SK-N-SH (cell line): Measurements from ENCODE around the gene CRB2. TPM values are rescaled to one million over a fixed set of nuclear protein-coding genes. Genes with fewer than 3 reads are reported as not detected.

Experiments
- CTCF ChIA-PET: fragments of 300-600, 350-600 bp; formaldehyde crosslinking; extraction: SDS; loops from one replicate; lab custom pipeline; 2021; lab: Yijun Ruan, JAX
- POLR2A ChIA-PET: fragments of 350-600 bp; sonication (Branson Sonifier 250); formaldehyde crosslinking; extraction: SDS; loops from one replicate; lab custom pipeline; 2020; ENCODE audit warnings: antibody characterized with exemption, inconsistent platforms; lab: Yijun Ruan, JAX
- DNase-seq: peaks from one replicate; pipeline ENCODE4 v3.0.0; 2012
- H2AFZ ChIP-seq: fragments of 200-600 bp; sonication (generic); 2 replicates; pipeline ENCODE4 v1.8.1; 2016; ENCODE audit warnings: antibody characterized with exemption, mild to moderate bottlenecking, low read depth
- H3F3A ChIP-seq: fragments of 200-600 bp; sonication (generic); replicated peaks from 2 replicates; pipeline ENCODE3; 2016; ENCODE audit warnings: antibody characterized with exemption, mild to moderate bottlenecking; ENCODE audit not compliant: insufficient read depth
- H3K27ac ChIP-seq, 2 experiments: fragments of 200-500 bp in 1 of 2; fragments of 200-600 bp in 1 of 2; sonication (Bioruptor generic) in 1 of 2; sonication (generic), shearing (Covaris generic) in 1 of 2; 2 replicates each; pipeline versions ENCODE4 v1.5.1 to v1.6.1; 2014 to 2016; ENCODE audit warnings: low read depth in 2 of 2, inconsistent platforms in 1 of 2, low read length in 1 of 2, mild to moderate bottlenecking in 1 of 2, mixed read lengths in 1 of 2
- H3K27me3 ChIP-seq: fragments of 200-600 bp; sonication (generic), shearing (Covaris generic); 2 replicates; pipeline ENCODE4 v1.6.1; 2016; ENCODE audit warnings: mixed run types; ENCODE audit not compliant: insufficient read depth
- H3K36me3 ChIP-seq, 2 experiments: fragments of 200-500 bp in 1 of 2; fragments of 200-600 bp in 1 of 2; sonication (Bioruptor generic) in 1 of 2; sonication (generic) in 1 of 2; replicated peaks in 1 of 2; 2 replicates each; pipeline versions ENCODE3 to v1.5.1; 2014 to 2016; ENCODE audit warnings: low read length in 1 of 2, mild to moderate bottlenecking in 1 of 2; ENCODE audit not compliant: insufficient read depth in 2 of 2, control insufficient read depth in 1 of 2
- H3K4me1 ChIP-seq, 2 experiments: fragments of 200-500 bp in 1 of 2; fragments of 200-600 bp in 1 of 2; sonication (Bioruptor generic) in 1 of 2; sonication (generic), shearing (Covaris generic) in 1 of 2; 2 replicates each; pipeline versions ENCODE4 v1.5.1 to v1.6.1; 2014 to 2016; ENCODE audit warnings: low read depth in 1 of 2, low read length in 1 of 2, mixed run types in 1 of 2; ENCODE audit not compliant: insufficient read depth in 2 of 2, control insufficient read depth in 1 of 2
- H3K4me2 ChIP-seq: fragments of 200-600 bp; sonication (generic), shearing (Covaris generic); 2 replicates; pipeline ENCODE4 v1.6.1; 2017; ENCODE audit warnings: mixed run types
- H3K4me3 ChIP-seq, 2 experiments: fragments of 200-500 bp in 1 of 2; fragments of 200-600 bp in 1 of 2; sonication (Bioruptor generic) in 1 of 2; sonication (generic), shearing (Covaris generic) in 1 of 2; 2 replicates each; pipeline versions ENCODE4 v1.5.1 to v1.8.1; 2014 to 2016; ENCODE audit warnings: low read depth in 2 of 2, inconsistent platforms in 1 of 2, low read length in 1 of 2, mild to moderate bottlenecking in 1 of 2, mixed read lengths in 1 of 2, moderate library complexity in 1 of 2
- H3K79me2 ChIP-seq: fragments of 200-600 bp; sonication (generic); 2 replicates; pipeline ENCODE4 v1.8.1; 2017; ENCODE audit warnings: mild to moderate bottlenecking; ENCODE audit not compliant: insufficient read depth
- H3K9ac ChIP-seq: fragments of 200-600 bp; sonication (generic); 2 replicates; pipeline ENCODE4 v1.6.1; 2017; ENCODE audit warnings: mixed run types
- H3K9me2 ChIP-seq: fragments of 200-600 bp; sonication (generic); 2 replicates; pipeline ENCODE4 v1.6.1; 2017; ENCODE audit warnings: mixed run types
- H3K9me3 ChIP-seq: fragments of 200-600 bp; sonication (generic); 2 replicates; pipeline ENCODE4 v1.6.1; 2017; ENCODE audit warnings: mixed run types, mild to moderate bottlenecking, moderate library complexity
- H4K20me1 ChIP-seq: fragments of 200-600 bp; sonication (generic); 2 replicates; pipeline ENCODE4 v1.6.1; 2017; ENCODE audit warnings: mild to moderate bottlenecking, mixed run types; ENCODE audit not compliant: insufficient read depth
- EP300 ChIP-seq, 2 experiments: IDR thresholded peaks; 2 replicates each; pipeline versions ENCODE4 v1.4.0 to v1.6.1; 2012; ENCODE audit warnings: borderline replicate concordance in 1 of 2, low read depth in 1 of 2, low read length in 1 of 2
- FOXJ3 ChIP-seq: sonication (generic); formaldehyde crosslinking; IDR thresholded peaks from 2 replicates; pipeline ENCODE4 v1.5.1; 2020; ENCODE audit warnings: mild to moderate bottlenecking, missing genetic modification reagents
- FOXM1 ChIP-seq: IDR thresholded peaks from 2 replicates; pipeline ENCODE4 v1.4.0; 2012; ENCODE audit warnings: low read depth, mild to moderate bottlenecking
- GABPA ChIP-seq: IDR thresholded peaks from 2 replicates; pipeline ENCODE4 v1.4.0; 2012; ENCODE audit warnings: low read depth, mild to moderate bottlenecking
- GATA2 ChIP-seq: sonication (generic); formaldehyde crosslinking; IDR thresholded peaks from 2 replicates; pipeline ENCODE4 v1.5.0; 2020; ENCODE audit warnings: mild to moderate bottlenecking, missing genetic modification reagents
- IRF3 ChIP-seq: fragments of 150-350 bp; IDR thresholded peaks from 2 replicates; pipeline ENCODE4 v1.6.1; 2016; ENCODE audit warnings: mild to moderate bottlenecking, low read depth, low read length
- JUND ChIP-seq: IDR thresholded peaks from 2 replicates; pipeline ENCODE4 v1.4.0; 2012
- MEF2A ChIP-seq: IDR thresholded peaks from 2 replicates; pipeline ENCODE4 v1.4.0; 2012; ENCODE audit warnings: low read depth, borderline replicate concordance
- MXI1 ChIP-seq: IDR thresholded peaks from 2 replicates; pipeline ENCODE4 v1.6.1; 2012; ENCODE audit warnings: mild to moderate bottlenecking, low read depth, low read length, improper control_type of control experiment
- POLR2AphosphoS5 ChIP-seq: IDR thresholded peaks from 2 replicates; pipeline ENCODE4 v1.6.1; 2012; ENCODE audit warnings: low read depth, low read length
- RCOR1 ChIP-seq: fragments of 150-350 bp; IDR thresholded peaks from 2 replicates; pipeline ENCODE4 v1.6.1; 2017; ENCODE audit warnings: antibody characterized with exemption, low read length
- RFX5 ChIP-seq: IDR thresholded peaks from 2 replicates; pipeline ENCODE4 v1.6.1; 2012; ENCODE audit warnings: mild to moderate bottlenecking, improper control_type of control experiment, low read length
- RXRA ChIP-seq: IDR thresholded peaks from 2 replicates; pipeline ENCODE4 v1.4.0; 2012; ENCODE audit warnings: low read depth, mild to moderate bottlenecking, borderline replicate concordance
- SIN3A ChIP-seq: IDR thresholded peaks from 2 replicates; pipeline ENCODE4 v1.6.1; 2012; ENCODE audit warnings: low read depth, mild to moderate bottlenecking, low read length, moderate library complexity, borderline replicate concordance
- TAF1 ChIP-seq: IDR thresholded peaks from 2 replicates; pipeline ENCODE4 v1.6.1; 2012; ENCODE audit warnings: low read depth, mild to moderate bottlenecking, low read length, moderate library complexity, borderline replicate concordance
- TCF12 ChIP-seq: IDR thresholded peaks from 2 replicates; pipeline ENCODE4 v1.4.0; 2012
- TEAD4 ChIP-seq: IDR thresholded peaks from 2 replicates; pipeline ENCODE4 v1.4.0; 2012; ENCODE audit warnings: mild to moderate bottlenecking, borderline replicate concordance; ENCODE audit not compliant: insufficient read depth
- YY1 ChIP-seq: IDR thresholded peaks from 2 replicates; pipeline ENCODE4 v1.4.0; 2012; ENCODE audit warnings: low read depth, mild to moderate bottlenecking
- WGBS: methylation state at CpG from one replicate; pipeline ENCODE4 v1.1.6; 2017; ENCODE audit warnings: low lambda C conversion rate; 5-methylcytosine and 5-hydroxymethylcytosine counted together
- polyA plus RNA-seq, 3 experiments: library from polyadenylated mRNA; depleted of rRNA; stranded (reverse); fragments of >200 nt; gene quantifications; 2 replicates each; pipeline ENCODE4 v1.2.3, GENCODE V29; 2012
- TF ChIP-seq, protein P1 (sequence below): IDR thresholded peaks from 2 replicates; pipeline ENCODE4 v1.4.0; 2012; ENCODE audit warnings: low read depth
- TF ChIP-seq, protein P2 (sequence below): IDR thresholded peaks from 2 replicates; pipeline ENCODE4 v1.4.0; 2012; ENCODE audit warnings: low read depth, borderline replicate concordance

The CRB2 gene
- polyA plus RNA-seq, 1 of the 3 experiments (the other 2 are of a cell fraction) = not detected

DNA sequence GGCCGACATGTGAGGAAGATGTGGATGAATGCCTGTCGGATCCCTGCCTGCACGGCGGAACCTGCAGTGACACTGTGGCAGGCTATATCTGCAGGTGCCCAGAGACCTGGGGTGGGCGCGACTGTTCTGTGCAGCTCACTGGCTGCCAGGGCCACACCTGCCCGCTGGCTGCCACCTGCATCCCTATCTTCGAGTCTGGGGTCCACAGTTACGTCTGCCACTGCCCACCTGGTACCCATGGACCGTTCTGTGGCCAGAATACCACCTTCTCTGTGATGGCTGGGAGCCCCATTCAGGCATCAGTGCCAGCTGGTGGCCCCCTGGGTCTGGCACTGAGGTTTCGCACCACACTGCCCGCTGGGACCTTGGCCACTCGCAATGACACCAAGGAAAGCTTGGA, 14.1 kb downstream of the CRB2 start:
- H3K27me3 ChIP-seq = peaks cover 51% of the 10 kb centered on the region
- TF ChIP-seq RCOR1 (no peak), IRF3 (no peak), TAF1 (no peak), POLR2AphosphoS5 (no peak), EP300 (IDR thresholded peaks at IDR 0.05; ENCODE audit: borderline replicate concordance in 1 of 2, low read depth in 1 of 2, low read length in 1 of 2) (no peak), SIN3A (no peak), JUND (no peak), FOXM1 (no peak), RXRA (no peak), TCF12 (no peak), FOXJ3 (no peak), GABPA (no peak), RFX5 (no peak), GATA2 (CRISPR knock-in tag) (no peak), TEAD4 (no peak), MXI1 (no peak), YY1 (no peak), MEF2A (no peak)
- TF ChIP-seq, protein P1, sequence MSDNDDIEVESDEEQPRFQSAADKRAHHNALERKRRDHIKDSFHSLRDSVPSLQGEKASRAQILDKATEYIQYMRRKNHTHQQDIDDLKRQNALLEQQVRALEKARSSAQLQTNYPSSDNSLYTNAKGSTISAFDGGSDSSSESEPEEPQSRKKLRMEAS = no peak
- TF ChIP-seq, protein P2, sequence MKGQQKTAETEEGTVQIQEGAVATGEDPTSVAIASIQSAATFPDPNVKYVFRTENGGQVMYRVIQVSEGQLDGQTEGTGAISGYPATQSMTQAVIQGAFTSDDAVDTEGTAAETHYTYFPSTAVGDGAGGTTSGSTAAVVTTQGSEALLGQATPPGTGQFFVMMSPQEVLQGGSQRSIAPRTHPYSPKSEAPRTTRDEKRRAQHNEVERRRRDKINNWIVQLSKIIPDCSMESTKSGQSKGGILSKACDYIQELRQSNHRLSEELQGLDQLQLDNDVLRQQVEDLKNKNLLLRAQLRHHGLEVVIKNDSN = no peak

More for the DNA sequence above, 14.1 kb downstream of the CRB2 start:
- no peaks in the 10 kb centered on the region for H3K9me3 ChIP-seq
- H4K20me1 ChIP-seq = no peaks in the 10 kb centered on the region
- H3K4me1 ChIP-seq = peaks cover 0 to 17% of the 10 kb centered on the region in 2 experiments; a peak in 1 of 4 replicates
- no CpG with 5 or more reads among the region's 13 CpGs for whole genome bisulfite sequencing
- no peak overlapping the region for H3K9ac ChIP-seq
- ChIA-PET CTCF (interaction anchor here (0.6 to 10.4 kb wide), 4 partner anchors 15 to 1159 kb away, joined by 3 to 77 read pairs (median 20); partner anchors contain the start of gene CRB2), POLR2A (no interaction called here)
- H3K79me2 ChIP-seq = no peaks in the 10 kb centered on the region
- H3K27ac ChIP-seq = no peak overlapping the region
- no peaks in the 10 kb centered on the region for H3F3A ChIP-seq
- H3K36me3 ChIP-seq = no peaks in the 10 kb centered on the region
- no peak for DNase-seq
- no peak overlapping the region for H3K4me2 ChIP-seq
- no peaks in the 10 kb centered on the region for H3K9me2 ChIP-seq
- no peak overlapping the region for H2AFZ ChIP-seq
- H3K4me3 ChIP-seq = no peak overlapping the region
